SU-DHL-6 (cell line): ENCODE measurements around the gene CCL24.
"Not testable (repeated sequence)": the region's sequence is repeated elsewhere in the genome, so short reads cannot be mapped to it uniquely, and the experiment has no call there.

Source experiments
- H2AFZ ChIP-seq: fragments of 200-600 bp; sonication (generic); 2 replicates; pipeline ENCODE4 v1.6.1; 2014; ENCODE audit warnings: low read depth, mild to moderate bottlenecking, moderate library complexity, mixed read lengths, antibody characterized with exemption, low read length; ENCODE audit not compliant: severe bottlenecking
- H3F3A ChIP-seq: fragments of 200-600 bp; shearing (Covaris generic); 2 replicates; pipeline ENCODE4 v1.6.0; 2016; ENCODE audit warnings: antibody characterized with exemption, mild to moderate bottlenecking; ENCODE audit not compliant: insufficient read depth
- H3K27ac ChIP-seq: fragments of 200-600 bp; sonication (generic); 2 replicates; pipeline ENCODE4 v1.5.1; 2016; ENCODE audit warnings: low read depth, mild to moderate bottlenecking, low read length, moderate library complexity, mixed read lengths
- H3K27me3 ChIP-seq: fragments of 200-600 bp; sonication (generic), shearing (Covaris generic); 2 replicates; pipeline ENCODE4 v1.6.0; 2014; ENCODE audit warnings: mild to moderate bottlenecking, low read length
- H3K36me3 ChIP-seq: fragments of 200-600 bp; sonication (generic); 2 replicates; pipeline ENCODE4 v1.6.1; 2014; ENCODE audit warnings: mild to moderate bottlenecking, low read length, mixed read lengths
- H3K4me2 ChIP-seq: fragments of 300-600, 200-600 bp; shearing (Covaris generic), sonication (generic); 2 replicates; pipeline ENCODE4 v1.6.0; 2014; ENCODE audit warnings: low read length, low read depth, mild to moderate bottlenecking; ENCODE audit not compliant: poor library complexity, severe bottlenecking
- H3K4me3 ChIP-seq: fragments of 200-600 bp; sonication (generic); 2 replicates; pipeline ENCODE4 v1.5.1; 2014; ENCODE audit warnings: antibody characterized with exemption, low read length, mild to moderate bottlenecking, mixed read lengths; ENCODE audit not compliant: insufficient read depth, poor library complexity, severe bottlenecking
- H3K79me2 ChIP-seq: fragments of 200-600 bp; sonication (generic); 2 replicates; pipeline ENCODE4 v1.6.1; 2014; ENCODE audit warnings: mild to moderate bottlenecking, low read length, moderate library complexity; ENCODE audit not compliant: insufficient read depth
- H3K9ac ChIP-seq: fragments of 200-600 bp; sonication (generic); 2 replicates; pipeline ENCODE4 v1.7.0; 2014; ENCODE audit warnings: mild to moderate bottlenecking, low read length
- H3K9me2 ChIP-seq: fragments of 200-600 bp; sonication (generic); replicated peaks from 2 replicates; pipeline ENCODE4 v1.6.1; 2014; ENCODE audit warnings: low read length; ENCODE audit not compliant: insufficient read depth
- H3K9me3 ChIP-seq: fragments of 200-600 bp; sonication (generic); 2 replicates; pipeline ENCODE4 v1.6.1; 2014; ENCODE audit warnings: low read length, mixed read lengths; ENCODE audit not compliant: insufficient read depth
- H4K20me1 ChIP-seq: fragments of 200-600 bp; sonication (generic); 2 replicates; pipeline ENCODE4 v1.6.1; 2014; ENCODE audit warnings: low read depth, mild to moderate bottlenecking, antibody characterized with exemption, low read length, moderate library complexity, mixed read lengths
- EZH2phosphoT487 ChIP-seq: fragments of 200-600 bp; sonication (generic), shearing (Covaris generic); conservative IDR thresholded peaks from 2 replicates; pipeline ENCODE4 v1.6.1; 2018; ENCODE audit warnings: mild to moderate bottlenecking, antibody characterized with exemption, low read length, moderate library complexity, mixed read lengths
- TF ChIP-seq, protein P1 (sequence below): fragments of 200-600 bp; sonication (generic); IDR thresholded peaks from one replicate; pipeline ENCODE4 v1.5.1; 2017; ENCODE audit warnings: antibody characterized with exemption, mild to moderate bottlenecking, low read length, moderate library complexity; ENCODE audit not compliant: insufficient read depth, poor library complexity, severe bottlenecking

The CCL24 gene

GRCh38 chr7:75772081-75773077, 41.2 kb downstream of the CCL24 start, which contains the start of gene CCL26:
Gene CCL26 (minus strand): TSS chr7:75772211. CDS start chr7:75772176, 35 bp downstream.
- Histone ChIP-seq H3K36me3 (no peaks in the 10 kb centered on the region), H4K20me1 (no peaks in the 10 kb centered on the region), H3K9me2 (no peaks in the 10 kb centered on the region), H3K27ac (no peak within 1 kb of the TSS), H3F3A (peaks cover 3% of the 10 kb centered on the region; the same call in 1 of the 2 replicates), H2AFZ (no peak within 1 kb of the TSS), H3K9me3 (no peaks in the 10 kb centered on the region), H3K4me2 (no peak within 1 kb of the TSS), H3K9ac (no peak within 1 kb of the TSS), H3K4me3 (no peak within 1 kb of the TSS), H3K27me3 (no peaks in the 10 kb centered on the region), H3K79me2 (no peaks in the 10 kb centered on the region)
- no peak for TF ChIP-seq EZH2phosphoT487
- TF ChIP-seq, protein P1, sequence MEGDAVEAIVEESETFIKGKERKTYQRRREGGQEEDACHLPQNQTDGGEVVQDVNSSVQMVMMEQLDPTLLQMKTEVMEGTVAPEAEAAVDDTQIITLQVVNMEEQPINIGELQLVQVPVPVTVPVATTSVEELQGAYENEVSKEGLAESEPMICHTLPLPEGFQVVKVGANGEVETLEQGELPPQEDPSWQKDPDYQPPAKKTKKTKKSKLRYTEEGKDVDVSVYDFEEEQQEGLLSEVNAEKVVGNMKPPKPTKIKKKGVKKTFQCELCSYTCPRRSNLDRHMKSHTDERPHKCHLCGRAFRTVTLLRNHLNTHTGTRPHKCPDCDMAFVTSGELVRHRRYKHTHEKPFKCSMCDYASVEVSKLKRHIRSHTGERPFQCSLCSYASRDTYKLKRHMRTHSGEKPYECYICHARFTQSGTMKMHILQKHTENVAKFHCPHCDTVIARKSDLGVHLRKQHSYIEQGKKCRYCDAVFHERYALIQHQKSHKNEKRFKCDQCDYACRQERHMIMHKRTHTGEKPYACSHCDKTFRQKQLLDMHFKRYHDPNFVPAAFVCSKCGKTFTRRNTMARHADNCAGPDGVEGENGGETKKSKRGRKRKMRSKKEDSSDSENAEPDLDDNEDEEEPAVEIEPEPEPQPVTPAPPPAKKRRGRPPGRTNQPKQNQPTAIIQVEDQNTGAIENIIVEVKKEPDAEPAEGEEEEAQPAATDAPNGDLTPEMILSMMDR = no peak

DNA sequence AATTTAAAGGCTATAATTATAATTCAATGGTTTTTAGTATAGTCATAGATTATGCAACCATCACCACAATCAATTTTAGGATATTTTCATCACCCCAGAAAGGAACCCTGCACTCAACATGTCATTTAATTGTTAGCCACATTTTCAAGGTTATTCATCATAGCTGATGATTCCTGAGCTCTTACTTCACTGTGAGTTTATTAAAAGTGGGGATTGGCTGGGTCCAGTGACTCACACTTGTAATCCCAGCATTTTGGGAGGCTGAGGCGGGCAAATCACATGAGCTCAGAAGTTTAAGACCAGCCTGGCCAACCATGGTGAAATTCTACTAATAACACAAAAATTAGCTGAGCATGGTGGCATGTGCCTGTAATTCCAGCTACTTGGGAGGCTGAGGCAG, 42.4 kb downstream of the CCL24 start:
- H4K20me1 ChIP-seq = no peaks in the 10 kb centered on the region
- no peak overlapping the region for H3K4me2 ChIP-seq
- TF ChIP-seq, protein P1 = no peak
- TF ChIP-seq EZH2phosphoT487 = no peak
- no peaks in the 10 kb centered on the region for H3K9me3 ChIP-seq
- no peak overlapping the region for H3K9ac ChIP-seq
- H2AFZ ChIP-seq = no peak overlapping the region
- H3F3A ChIP-seq = no peaks in the 10 kb centered on the region
- no peaks in the 10 kb centered on the region for H3K9me2 ChIP-seq
- no peaks in the 10 kb centered on the region for H3K27me3 ChIP-seq
- H3K79me2 ChIP-seq = no peaks in the 10 kb centered on the region
- no peaks in the 10 kb centered on the region for H3K36me3 ChIP-seq
- no peak overlapping the region for H3K27ac ChIP-seq
- no peak overlapping the region for H3K4me3 ChIP-seq

- no peak overlapping the region for H3K27ac ChIP-seq
- no peak overlapping the region for H3K4me2 ChIP-seq
Measured at GRCh38 chr7:75762350-75762917, 51.2 kb downstream of the CCL24 start.

GRCh38 chr7:75761801-75762200, 51.8 kb downstream of the CCL24 start:
- not testable (repeated sequence) for H3K79me2 ChIP-seq, H3K36me3 ChIP-seq, H3K4me3 ChIP-seq, H3K9me3 ChIP-seq, H3K27ac ChIP-seq, H3K9me2 ChIP-seq, H3K9ac ChIP-seq, H3K4me2 ChIP-seq, H4K20me1 ChIP-seq, H3F3A ChIP-seq, H2AFZ ChIP-seq, H3K27me3 ChIP-seq

More at GRCh38 chr7:75762350-75762917, 51.2 kb downstream of the CCL24 start:
- Histone ChIP-seq H3K4me3 (no peak overlapping the region), H4K20me1 (no peaks in the 10 kb centered on the region), H3K9me2 (no peaks in the 10 kb centered on the region), H3K36me3 (no peaks in the 10 kb centered on the region), H3K9ac (no peak overlapping the region), H3K79me2 (no peaks in the 10 kb centered on the region), H2AFZ (no peak overlapping the region), H3K9me3 (no peaks in the 10 kb centered on the region), H3F3A (no peaks in the 10 kb centered on the region), H3K27me3 (no peaks in the 10 kb centered on the region)
- TF ChIP-seq, protein P1 = peak; percentile 43
- TF ChIP-seq EZH2phosphoT487 = no peak
